Parathyroid adenoma (tissue), 2 donors: ENCODE results near the gene EYA2.

Experiments
- H2AFZ ChIP-seq: fragments of 300-600 bp; sonication (generic); one replicate; pipeline ENCODE4 v1.7.0; 2017; ENCODE audit warnings: antibody characterized with exemption, mild to moderate bottlenecking
- H3K27ac ChIP-seq: fragments of 300-600 bp; sonication (generic); one replicate; pipeline ENCODE4 v1.7.0; 2017
- H3K27me3 ChIP-seq: fragments of 300-600 bp; sonication (generic); one replicate; pipeline ENCODE4 v1.7.0; 2017; ENCODE audit warnings: low read length; ENCODE audit not compliant: control insufficient read depth, insufficient read depth
- H3K36me3 ChIP-seq: fragments of 300-600 bp; sonication (generic); one replicate; pipeline ENCODE4 v1.7.0; 2017; ENCODE audit warnings: low read length; ENCODE audit not compliant: control insufficient read depth, insufficient read depth
- H3K4me1 ChIP-seq: fragments of 300-600 bp; sonication (generic); one replicate; pipeline ENCODE4 v1.7.0; 2017; ENCODE audit warnings: control low read depth
- H3K4me2 ChIP-seq: fragments of 300-600 bp; sonication (generic); one replicate; pipeline ENCODE4 v1.7.0; 2017; ENCODE audit warnings: low read length
- H3K4me3 ChIP-seq: fragments of 300-600 bp; sonication (generic); one replicate; pipeline ENCODE4 v1.7.0; 2017; ENCODE audit warnings: low read depth, low read length
- H3K79me2 ChIP-seq: fragments of 300-600 bp; sonication (generic); one replicate; pipeline ENCODE4 v1.7.0; 2017; ENCODE audit warnings: control low read depth
- H3K9ac ChIP-seq: fragments of 300-600 bp; sonication (generic); one replicate; pipeline ENCODE4 v1.7.0; 2017; ENCODE audit warnings: mild to moderate bottlenecking
- H3K9me3 ChIP-seq: fragments of 300-600 bp; sonication (generic); one replicate; pipeline ENCODE4 v1.7.0; 2017; ENCODE audit warnings: low read length; ENCODE audit not compliant: control insufficient read depth
- TF ChIP-seq, protein P1 (sequence below): fragments of 300-600 bp; sonication (generic); IDR thresholded peaks from one replicate; pipeline ENCODE4 v1.7.0; 2017; ENCODE audit warnings: antibody characterized with exemption, mild to moderate bottlenecking
- donor health status: primary hyperparathyroidism.

Gene EYA2

DNA sequence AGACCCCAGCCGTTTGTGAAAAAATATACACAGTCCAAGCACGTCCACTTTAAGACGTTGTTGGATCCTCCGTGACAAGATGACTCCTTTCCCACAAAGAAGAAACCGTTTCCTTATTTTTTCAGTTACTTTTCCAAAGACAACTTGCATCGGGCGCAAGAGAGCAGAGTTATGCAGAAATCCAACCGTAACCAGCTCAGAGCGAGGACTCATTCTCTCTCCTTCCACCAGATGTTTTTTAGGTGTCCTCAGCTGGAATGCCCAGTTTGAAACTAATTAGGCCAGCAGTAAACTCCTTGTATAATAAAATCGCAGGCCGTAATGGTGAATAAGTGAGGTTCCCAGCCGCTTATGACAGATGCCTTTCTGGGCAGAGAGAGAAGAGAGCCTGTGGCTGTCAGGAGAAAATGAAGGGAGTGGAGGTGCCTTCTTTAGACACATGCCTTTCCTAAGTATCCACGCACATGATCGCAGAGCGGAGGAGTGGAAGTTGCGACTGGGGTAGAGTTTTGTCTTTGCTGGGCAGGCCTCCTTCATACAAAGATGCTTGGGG lies 2.8 kb downstream of the EYA2 start:
- Histone ChIP-seq H3K4me2 (peak overlapping the region; percentile 16), H3K9ac (no peak overlapping the region), H3K27ac (no peak overlapping the region), H2AFZ (no peak overlapping the region), H3K36me3 (no peaks in the 10 kb centered on the region), H3K79me2 (peaks cover 23% of the 10 kb centered on the region), H3K4me1 (peaks cover 7% of the 10 kb centered on the region), H3K27me3 (no peaks in the 10 kb centered on the region), H3K4me3 (peak overlapping the region; percentile 13), H3K9me3 (no peaks in the 10 kb centered on the region)
- TF ChIP-seq, protein P1, sequence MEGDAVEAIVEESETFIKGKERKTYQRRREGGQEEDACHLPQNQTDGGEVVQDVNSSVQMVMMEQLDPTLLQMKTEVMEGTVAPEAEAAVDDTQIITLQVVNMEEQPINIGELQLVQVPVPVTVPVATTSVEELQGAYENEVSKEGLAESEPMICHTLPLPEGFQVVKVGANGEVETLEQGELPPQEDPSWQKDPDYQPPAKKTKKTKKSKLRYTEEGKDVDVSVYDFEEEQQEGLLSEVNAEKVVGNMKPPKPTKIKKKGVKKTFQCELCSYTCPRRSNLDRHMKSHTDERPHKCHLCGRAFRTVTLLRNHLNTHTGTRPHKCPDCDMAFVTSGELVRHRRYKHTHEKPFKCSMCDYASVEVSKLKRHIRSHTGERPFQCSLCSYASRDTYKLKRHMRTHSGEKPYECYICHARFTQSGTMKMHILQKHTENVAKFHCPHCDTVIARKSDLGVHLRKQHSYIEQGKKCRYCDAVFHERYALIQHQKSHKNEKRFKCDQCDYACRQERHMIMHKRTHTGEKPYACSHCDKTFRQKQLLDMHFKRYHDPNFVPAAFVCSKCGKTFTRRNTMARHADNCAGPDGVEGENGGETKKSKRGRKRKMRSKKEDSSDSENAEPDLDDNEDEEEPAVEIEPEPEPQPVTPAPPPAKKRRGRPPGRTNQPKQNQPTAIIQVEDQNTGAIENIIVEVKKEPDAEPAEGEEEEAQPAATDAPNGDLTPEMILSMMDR, result no peak

DNA sequence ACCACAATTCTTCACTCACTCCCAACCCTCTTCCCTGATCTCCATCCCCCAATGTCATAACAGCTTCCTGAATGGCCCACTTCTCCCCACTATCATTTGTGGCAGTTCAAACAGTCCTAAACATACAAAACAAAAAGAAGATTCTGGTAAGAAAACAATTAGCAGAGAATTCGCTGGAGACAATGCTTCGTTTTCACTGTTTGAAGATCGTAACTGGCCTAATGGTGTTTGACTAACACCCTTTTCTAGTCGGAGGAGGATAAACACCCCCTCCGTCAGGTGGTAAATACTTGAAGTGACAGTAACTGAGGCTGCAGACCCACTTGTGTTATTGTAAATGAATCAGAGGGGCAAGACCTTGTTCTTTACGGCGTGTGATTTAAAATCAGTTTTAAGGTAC lies 3.8 kb downstream of the EYA2 start:
- H3K27ac ChIP-seq, result no peak overlapping the region
- TF ChIP-seq, protein P1, result no peak

DNA sequence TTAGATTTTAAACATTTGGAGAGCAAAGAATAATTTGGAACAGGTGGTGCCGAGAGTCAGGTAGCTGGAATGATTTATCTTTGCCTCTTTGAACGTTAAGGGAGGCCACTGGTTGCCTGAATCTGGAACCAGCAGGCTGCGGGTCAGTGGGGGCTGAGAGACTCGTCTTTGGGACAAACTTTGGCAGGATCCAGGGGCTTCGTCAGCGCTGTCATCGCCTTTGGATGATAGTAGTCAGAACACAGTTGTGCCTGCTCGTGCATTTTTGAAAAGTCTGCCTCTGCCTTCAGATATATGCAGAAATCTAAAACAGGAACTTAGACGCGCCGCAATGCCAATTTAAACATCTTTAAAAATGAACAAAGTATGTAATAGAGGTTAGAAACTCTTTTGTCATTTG lies 5.0 kb downstream of the EYA2 start:
- Histone ChIP-seq H3K79me2 (peaks cover 35% of the 10 kb centered on the region), H3K36me3 (no peaks in the 10 kb centered on the region), H3K4me2 (no peak overlapping the region), H3K9ac (no peak overlapping the region), H3K27me3 (no peaks in the 10 kb centered on the region), H3K9me3 (no peaks in the 10 kb centered on the region), H3K27ac (no peak overlapping the region), H3K4me3 (no peak overlapping the region), H2AFZ (no peak overlapping the region), H3K4me1 (peaks cover 5% of the 10 kb centered on the region)
- TF ChIP-seq, protein P1, result no peak

More for the DNA sequence above, 3.8 kb downstream of the EYA2 start:
- Histone ChIP-seq H3K4me2 (no peak overlapping the region), H2AFZ (no peak overlapping the region), H3K79me2 (peaks cover 27% of the 10 kb centered on the region), H3K27me3 (no peaks in the 10 kb centered on the region), H3K36me3 (no peaks in the 10 kb centered on the region), H3K4me3 (no peak overlapping the region), H3K9ac (no peak overlapping the region), H3K9me3 (no peaks in the 10 kb centered on the region), H3K4me1 (peaks cover 7% of the 10 kb centered on the region)

DNA sequence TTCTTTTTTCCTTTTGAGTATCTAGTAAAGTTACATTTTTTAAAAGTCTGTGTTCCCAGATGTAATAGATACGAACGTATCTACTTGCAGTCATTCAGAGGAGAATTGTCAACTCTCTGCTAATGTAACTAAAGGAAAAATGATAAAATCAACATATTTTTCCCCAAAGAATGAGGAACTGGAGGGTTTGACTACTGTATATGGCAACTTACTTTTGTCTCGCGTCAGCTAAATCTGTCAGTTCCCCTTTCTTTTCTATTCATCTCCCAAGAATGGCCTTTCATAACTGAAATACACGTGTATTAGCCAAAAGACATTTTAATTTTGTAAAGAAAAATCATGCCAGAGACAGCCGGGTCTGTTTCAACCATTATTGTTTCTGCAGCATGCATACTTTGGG lies 5.4 kb downstream of the EYA2 start:
- Histone ChIP-seq H3K79me2 (peaks cover 35% of the 10 kb centered on the region), H3K9ac (no peak overlapping the region), H3K27me3 (no peaks in the 10 kb centered on the region), H3K36me3 (no peaks in the 10 kb centered on the region), H3K4me3 (no peak overlapping the region), H3K4me1 (peaks cover 5% of the 10 kb centered on the region), H3K9me3 (no peaks in the 10 kb centered on the region), H3K4me2 (no peak overlapping the region), H3K27ac (no peak overlapping the region), H2AFZ (no peak overlapping the region)
- TF ChIP-seq, protein P1, result no peak

DNA sequence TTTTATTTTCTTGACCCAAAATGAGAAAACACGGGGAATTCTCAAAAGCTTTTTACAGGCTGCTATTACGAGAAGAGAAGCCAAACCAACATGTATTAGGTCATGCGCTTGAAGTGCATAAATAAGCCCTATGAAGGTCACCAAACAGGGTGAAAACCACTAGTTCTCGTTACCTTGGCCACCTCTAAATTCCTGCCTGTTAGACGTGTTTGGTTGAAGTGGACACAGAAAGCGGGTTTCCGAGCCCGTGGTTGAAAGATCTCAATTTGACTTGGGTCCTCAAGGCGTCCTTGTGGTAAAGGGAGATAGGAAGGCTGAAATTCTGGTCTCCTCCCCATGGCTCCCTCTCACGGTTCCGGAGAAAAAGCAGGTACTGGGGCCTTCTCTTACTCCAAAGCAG lies 6.2 kb downstream of the EYA2 start:
- Histone ChIP-seq H3K9me3 (no peaks in the 10 kb centered on the region), H3K27me3 (no peaks in the 10 kb centered on the region), H2AFZ (no peak overlapping the region), H3K4me2 (no peak overlapping the region), H3K27ac (no peak overlapping the region), H3K4me3 (no peak overlapping the region), H3K36me3 (no peaks in the 10 kb centered on the region), H3K79me2 (peaks cover 34% of the 10 kb centered on the region), H3K4me1 (peaks cover 5% of the 10 kb centered on the region), H3K9ac (no peak overlapping the region)
- TF ChIP-seq, protein P1, result no peak
